G401 (cell line): Measurements from ENCODE around the gene RNU5B-1. TPM values are rescaled to one million over a fixed set of nuclear protein-coding genes. Genes with fewer than 3 reads are reported as not detected.

Experiments
- DNase-seq: peaks from one replicate; pipeline ENCODE4 v3.0.0-alpha.2; 2015; ENCODE audit warnings: low spot score
- in situ Hi-C: cut with HindIII; loops from 2 replicates; pipeline ENCODE4 v1.10.0; 2016; ENCODE audit warnings: low sequenced_read_pairs, mixed read lengths
- total RNA-seq: library from RNA; depleted of rRNA; stranded (reverse); fragments of >200 nt; shearing (Covaris generic); gene quantifications from 2 replicates; pipeline ENCODE4 v1.2.3, GENCODE V29; 2014

The RNU5B-1 gene
- total RNA-seq, 1 experiment from 2014 or later: not detected

GRCh38 chr15:65286704-65287519 is 17.6 kb upstream of the RNU5B-1 start, which contains the start of gene PARP16:
TSS of gene PARP16 (minus strand) at chr15:65286883. CDS start at chr15:65286426, 457 bp downstream.
- in situ Hi-C loops: no loop called here
- DNase-seq: peak; percentile 93

- in situ Hi-C loops: no loop called here
- DNase-seq: peak; percentile 32
These were observed 17.0 kb upstream of the RNU5B-1 start for GRCh38 chr15:65287520-65287855.

GRCh38 chr15:65289261-65289854 is 15.1 kb upstream of the RNU5B-1 start:
- in situ Hi-C loops: no loop called here
- no peak for DNase-seq

- in situ Hi-C loops: no loop called here
- DNase-seq: no peak
These were observed 14.2 kb upstream of the RNU5B-1 start for GRCh38 chr15:65290228-65290627.

- DNase-seq: no peak
- in situ Hi-C loops: no loop called here
These were observed 11.4 kb upstream of the RNU5B-1 start for GRCh38 chr15:65292938-65293518.

GRCh38 chr15:65298731-65299130 is 5.7 kb upstream of the RNU5B-1 start:
- in situ Hi-C loops: no loop called here
- DNase-seq: no peak

- DNase-seq: no peak
- in situ Hi-C loops: no loop called here
These were observed 3.5 kb upstream of the RNU5B-1 start for GRCh38 chr15:65300924-65301441.

- DNase-seq: no peak
- in situ Hi-C loops: no loop called here
These were observed 2.4 kb upstream of the RNU5B-1 start for GRCh38 chr15:65302061-65302460.

GRCh38 chr15:65303687-65304380 is 643 bp upstream of the RNU5B-1 start:
- in situ Hi-C loops: no loop called here
- DNase-seq: peak; percentile 73

- no peak for DNase-seq
- in situ Hi-C loops: no loop called here
These were observed 777 bp downstream of the RNU5B-1 start for GRCh38 chr15:65305150-65305758.

GRCh38 chr15:65305776-65306175 is 1.3 kb downstream of the RNU5B-1 start:
- DNase-seq: no peak
- in situ Hi-C loops: no loop called here

GRCh38 chr15:65306551-65306950 is 2.1 kb downstream of the RNU5B-1 start:
- in situ Hi-C loops: no loop called here
- no peak for DNase-seq

- in situ Hi-C loops: no loop called here
- no peak for DNase-seq
These were observed 3.5 kb downstream of the RNU5B-1 start for GRCh38 chr15:65307978-65308377.

GRCh38 chr15:65309882-65310418 is 5.5 kb downstream of the RNU5B-1 start:
- DNase-seq: no peak
- in situ Hi-C loops: no loop called here

- in situ Hi-C loops: no loop called here
- DNase-seq: no peak
These were observed 6.1 kb downstream of the RNU5B-1 start for GRCh38 chr15:65310431-65311137.

GRCh38 chr15:65311760-65312159 is 7.3 kb downstream of the RNU5B-1 start:
- DNase-seq: no peak

GRCh38 chr15:65312400-65312916 is 8.0 kb downstream of the RNU5B-1 start:
- no peak for DNase-seq
- in situ Hi-C loops: no loop called here

More at GRCh38 chr15:65311760-65312159, 7.3 kb downstream of the RNU5B-1 start:
- in situ Hi-C loops: no loop called here

GRCh38 chr15:65318870-65319356 is 14.4 kb downstream of the RNU5B-1 start:
- peak; percentile 89 for DNase-seq
- in situ Hi-C loops: no loop called here
